Measurements from ENCODE around the gene XRCC2. TPM values are rescaled to one million over a fixed set of nuclear protein-coding genes. Genes with fewer than 3 reads are reported as not detected.

The XRCC2 gene
- total RNA-seq, 4 donors from 2014 or later, result 0.64 to 2.6 (median 1.1) TPM

GRCh38 chr7:152643979-152644559, 31.9 kb downstream of the XRCC2 start:
- Histone ChIP-seq H3K27ac (no peak overlapping the region), H3K4me1 (no peaks in the 10 kb centered on the region), H3K4me3 (no peak overlapping the region), H3K27me3 (no peaks in the 10 kb centered on the region), H3K36me3 (no peaks in the 10 kb centered on the region), H3K9me3 (no peaks in the 10 kb centered on the region)
- DNase-seq (ENCODE audit: low spot score in 2 of 2), result no peak
- 86% methylated on average over 9 of the region's 9 CpGs for WGBS
- no peak for TF ChIP-seq EP300 (IDR thresholded peaks at IDR 0.05)
- TF ChIP-seq POLR2A (IDR thresholded peaks at IDR 0.05), result no peak
- no peak for TF ChIP-seq POLR2AphosphoS5 (IDR thresholded peaks at IDR 0.05)
- TF ChIP-seq CTCF (IDR thresholded peaks at IDR 0.05), result no peak

GRCh38 chr7:152641384-152641783, 34.6 kb downstream of the XRCC2 start:
- TF ChIP-seq CTCF (IDR thresholded peaks at IDR 0.05) (no peak), POLR2A (IDR thresholded peaks at IDR 0.05) (no peak), POLR2AphosphoS5 (IDR thresholded peaks at IDR 0.05) (no peak)
- Histone ChIP-seq H3K27ac (no peak overlapping the region), H3K36me3 (no peaks in the 10 kb centered on the region), H3K4me1 (no peaks in the 10 kb centered on the region), H3K9me3 (no peaks in the 10 kb centered on the region), H3K27me3 (no peaks in the 10 kb centered on the region), H3K4me3 (no peak overlapping the region)
- 96% methylated on average over 6 of the region's 6 CpGs for WGBS
- DNase-seq (ENCODE audit: low spot score in 2 of 2), result no peak

- Histone ChIP-seq H3K9me3 (no peaks in the 10 kb centered on the region), H3K4me1 (no peaks in the 10 kb centered on the region), H3K4me3 (no peak overlapping the region), H3K36me3 (no peaks in the 10 kb centered on the region), H3K27me3 (no peaks in the 10 kb centered on the region), H3K27ac (no peak overlapping the region)
- WGBS, result 77% methylated on average over 6 of the region's 6 CpGs
- no peak for TF ChIP-seq EP300 (IDR thresholded peaks at IDR 0.05)
- DNase-seq (ENCODE audit: low spot score in 2 of 2), result no peak
Measured at GRCh38 chr7:152640829-152641228, 35.1 kb downstream of the XRCC2 start.

- 76% methylated on average over 7 of the region's 7 CpGs for WGBS
- no peak for DNase-seq (ENCODE audit: low spot score in 2 of 2)
- no peak overlapping the region for H3K4me3 ChIP-seq
- no peak overlapping the region for H3K27ac ChIP-seq
- no peak for TF ChIP-seq CTCF (IDR thresholded peaks at IDR 0.05)
- no peak for TF ChIP-seq POLR2A (IDR thresholded peaks at IDR 0.05)
- no peak for TF ChIP-seq POLR2AphosphoS5 (IDR thresholded peaks at IDR 0.05)
- no peak for TF ChIP-seq EP300 (IDR thresholded peaks at IDR 0.05)
- H3K4me1 ChIP-seq, result no peaks in the 10 kb centered on the region
- H3K27me3 ChIP-seq, result no peaks in the 10 kb centered on the region
- H3K9me3 ChIP-seq, result no peaks in the 10 kb centered on the region
- no peaks in the 10 kb centered on the region for H3K36me3 ChIP-seq
Measured at GRCh38 chr7:152637920-152638580, 37.9 kb downstream of the XRCC2 start.

GRCh38 chr7:152637161-152637560, 38.8 kb downstream of the XRCC2 start:
- 72% methylated on average over 1 of the region's 1 CpG for WGBS
- H3K36me3 ChIP-seq, result no peaks in the 10 kb centered on the region
- H3K4me1 ChIP-seq, result no peaks in the 10 kb centered on the region
- no peak overlapping the region for H3K27ac ChIP-seq
- H3K27me3 ChIP-seq, result no peaks in the 10 kb centered on the region
- no peaks in the 10 kb centered on the region for H3K9me3 ChIP-seq
- H3K4me3 ChIP-seq, result no peak overlapping the region
- no peak for DNase-seq (ENCODE audit: low spot score in 2 of 2)
- TF ChIP-seq CTCF (IDR thresholded peaks at IDR 0.05) (no peak), EP300 (IDR thresholded peaks at IDR 0.05) (no peak), POLR2A (IDR thresholded peaks at IDR 0.05) (no peak), POLR2AphosphoS5 (IDR thresholded peaks at IDR 0.05) (no peak)
